ENCODE data around the gene PER2.
"Not testable (repeated sequence)": the region's sequence is repeated elsewhere in the genome, so short reads cannot be mapped to it uniquely, and the experiment has no call there.

The PER2 gene

DNA sequence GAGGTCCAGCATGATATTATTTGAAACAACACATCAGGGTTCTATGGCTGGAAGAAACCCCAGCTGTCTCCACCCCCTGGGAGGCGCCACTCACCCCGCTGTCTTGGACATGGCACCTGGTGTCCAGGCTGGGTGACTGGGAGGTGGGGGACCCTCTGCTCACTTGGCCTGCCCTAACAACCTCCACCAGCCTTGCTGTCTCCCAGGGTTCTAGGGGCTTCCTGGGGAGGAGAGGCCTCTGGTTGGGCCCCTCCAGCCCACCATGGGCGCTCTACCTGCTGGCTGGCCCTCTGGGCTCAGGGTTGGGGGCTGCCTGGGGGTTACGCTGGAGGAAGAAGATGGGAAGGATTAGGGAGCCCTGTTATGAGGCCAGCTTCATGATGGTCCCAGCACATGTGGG, 16.3 kb downstream of the PER2 start:
- no peak for DNase-seq (ENCODE audit: low read depth in 1 of 2, low spot score in 1 of 2)
- Histone ChIP-seq H3K27ac (replicated peaks) (no peak overlapping the region), H3K27me3 (ENCODE audit: insufficient read depth, poor library complexity, severe bottlenecking) (no peaks in the 10 kb centered on the region), H3K4me3 (replicated peaks; ENCODE audit: insufficient read depth, low read length) (no peak overlapping the region)
- no peak for TF ChIP-seq GABPA (IDR thresholded peaks at IDR 0.05; ENCODE audit: low read depth)
- no peak for TF ChIP-seq REST (IDR thresholded peaks at IDR 0.05; ENCODE audit: insufficient replicate concordance, low read depth)
- no peak for TF ChIP-seq POLR2AphosphoS5 (IDR thresholded peaks at IDR 0.05; ENCODE audit: low read depth)
- TF ChIP-seq CTCF (IDR thresholded peaks at IDR 0.05; ENCODE audit: insufficient read depth, low read length) = no peak
- TF ChIP-seq SPI1 (IDR thresholded peaks at IDR 0.05; ENCODE audit: borderline replicate concordance, low read depth) = no peak

DNA sequence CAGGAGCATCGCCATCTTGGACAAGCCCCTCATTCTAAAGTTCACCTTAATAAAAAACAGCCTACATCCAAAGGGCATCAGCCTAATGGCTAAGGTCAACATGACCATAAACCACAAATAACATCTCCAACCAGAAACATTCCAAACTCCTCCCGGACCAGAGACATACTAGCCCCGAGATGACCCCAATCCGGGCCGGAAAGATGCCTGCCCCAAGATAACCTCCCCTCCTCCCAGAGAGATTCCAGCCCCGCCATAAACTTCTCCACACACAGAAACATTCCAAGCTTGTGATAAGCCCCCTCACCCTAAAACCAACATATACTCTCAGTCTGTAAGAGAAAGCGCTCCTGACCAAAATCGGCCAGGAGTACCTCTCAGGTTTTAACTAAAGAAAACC, 16.7 kb downstream of the PER2 start:
- H3K27me3 ChIP-seq (ENCODE audit: insufficient read depth, poor library complexity, severe bottlenecking); H3K27ac ChIP-seq (replicated peaks); DNase-seq (ENCODE audit: low read depth in 1 of 2, low spot score in 1 of 2); H3K4me3 ChIP-seq (replicated peaks; ENCODE audit: insufficient read depth, low read length): not testable (repeated sequence)

DNA sequence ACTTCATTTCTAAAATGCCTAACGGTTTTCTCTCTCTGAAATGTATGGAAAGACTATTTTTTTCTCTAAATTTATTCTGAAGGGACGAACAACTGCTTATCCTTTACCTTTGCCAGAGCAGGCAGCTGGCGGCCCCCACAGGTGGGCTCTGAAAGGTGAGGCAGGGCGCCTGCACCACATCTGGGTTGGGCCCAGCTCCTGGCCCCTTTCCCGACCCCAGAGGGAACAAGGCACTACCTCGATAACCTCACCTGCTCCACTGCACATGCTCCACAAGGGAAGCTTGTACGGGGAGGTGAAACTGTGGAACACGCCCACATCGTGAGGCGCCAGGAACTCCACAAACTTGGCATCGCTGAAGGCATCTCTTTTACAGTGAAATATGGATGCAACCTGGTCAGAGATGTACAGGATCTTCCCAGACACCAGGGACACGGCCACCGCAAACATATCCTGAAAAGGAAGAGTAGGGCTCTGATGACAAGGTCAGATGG, 17.3 kb downstream of the PER2 start:
- H3K4me3 ChIP-seq (replicated peaks; ENCODE audit: insufficient read depth, low read length) = no peak overlapping the region
- no peaks in the 10 kb centered on the region for H3K27me3 ChIP-seq (ENCODE audit: insufficient read depth, poor library complexity, severe bottlenecking)
- TF ChIP-seq SPI1 (IDR thresholded peaks at IDR 0.05; ENCODE audit: borderline replicate concordance, low read depth) (no peak), CTCF (IDR thresholded peaks at IDR 0.05; ENCODE audit: insufficient read depth, low read length) (no peak), GABPA (IDR thresholded peaks at IDR 0.05; ENCODE audit: low read depth) (no peak), POLR2AphosphoS5 (IDR thresholded peaks at IDR 0.05; ENCODE audit: low read depth) (no peak), REST (IDR thresholded peaks at IDR 0.05; ENCODE audit: insufficient replicate concordance, low read depth) (no peak)
- no peak overlapping the region for H3K27ac ChIP-seq (replicated peaks)
- DNase-seq (ENCODE audit: low read depth in 1 of 2, low spot score in 1 of 2) = no peak

GRCh38 chr2:238270606-238271005, 17.8 kb downstream of the PER2 start:
- Histone ChIP-seq H3K27ac (replicated peaks) (no peak overlapping the region), H3K4me3 (replicated peaks; ENCODE audit: insufficient read depth, low read length) (no peak overlapping the region), H3K27me3 (ENCODE audit: insufficient read depth, poor library complexity, severe bottlenecking) (no peaks in the 10 kb centered on the region)
- no peak for DNase-seq (ENCODE audit: low read depth in 1 of 2, low spot score in 1 of 2)
- TF ChIP-seq REST (IDR thresholded peaks at IDR 0.05; ENCODE audit: insufficient replicate concordance, low read depth) (no peak), POLR2AphosphoS5 (IDR thresholded peaks at IDR 0.05; ENCODE audit: low read depth) (no peak), SPI1 (IDR thresholded peaks at IDR 0.05; ENCODE audit: borderline replicate concordance, low read depth) (no peak), CTCF (IDR thresholded peaks at IDR 0.05; ENCODE audit: insufficient read depth, low read length) (no peak), GABPA (IDR thresholded peaks at IDR 0.05; ENCODE audit: low read depth) (no peak)

All from HL-60 (cell line).